ENCODE results near the gene AGAP1.

Gene AGAP1

GRCh38 chr2:235534678-235535422, 41.0 kb downstream of the AGAP1 start:
- no peak for DNase-seq

GRCh38 chr2:235535423-235536130, 41.7 kb downstream of the AGAP1 start:
- DNase-seq, result no peak

- DNase-seq, result no peak
Measured at GRCh38 chr2:235536711-235537110, 42.9 kb downstream of the AGAP1 start.

GRCh38 chr2:235537186-235537585, 43.3 kb downstream of the AGAP1 start:
- DNase-seq, result no peak

- DNase-seq, result no peak
Measured at GRCh38 chr2:235537587-235537986, 43.7 kb downstream of the AGAP1 start.

- DNase-seq, result no peak
Measured at GRCh38 chr2:235538144-235538639, 44.3 kb downstream of the AGAP1 start.

GRCh38 chr2:235538981-235539380, 45.1 kb downstream of the AGAP1 start:
- DNase-seq, result no peak

- no peak for DNase-seq
Measured at GRCh38 chr2:235539773-235540172, 45.9 kb downstream of the AGAP1 start.

GRCh38 chr2:235541016-235541415, 47.2 kb downstream of the AGAP1 start:
- no peak for DNase-seq

GRCh38 chr2:235541838-235542549, 48.2 kb downstream of the AGAP1 start:
- no peak for DNase-seq

- no peak for DNase-seq
Measured at GRCh38 chr2:235542733-235543127, 48.9 kb downstream of the AGAP1 start.

GRCh38 chr2:235543128-235543750, 49.4 kb downstream of the AGAP1 start:
- DNase-seq, result peak in 1 of 3 donors; percentile 1

- DNase-seq, result no peak
Measured at GRCh38 chr2:235543851-235544688, 50.2 kb downstream of the AGAP1 start.

- no peak for DNase-seq
Measured at GRCh38 chr2:235544689-235544969, 50.8 kb downstream of the AGAP1 start.

GRCh38 chr2:235545339-235546150, 51.7 kb downstream of the AGAP1 start:
- DNase-seq, result no peak

GRCh38 chr2:235546151-235546435, 52.2 kb downstream of the AGAP1 start:
- no peak for DNase-seq

- DNase-seq, result no peak
Measured at GRCh38 chr2:235546436-235546835, 52.6 kb downstream of the AGAP1 start.

- DNase-seq, result no peak
Measured at GRCh38 chr2:235549735-235550377, 56.0 kb downstream of the AGAP1 start.

- no peak for DNase-seq
Measured at GRCh38 chr2:235550378-235550760, 56.5 kb downstream of the AGAP1 start.

- DNase-seq, result no peak
Measured at GRCh38 chr2:235550946-235551345, 57.1 kb downstream of the AGAP1 start.

GRCh38 chr2:235551965-235552364, 58.1 kb downstream of the AGAP1 start:
- no peak for DNase-seq
